ENCODE data around the gene HINT1. TPM values are rescaled to one million over a fixed set of nuclear protein-coding genes. Genes with fewer than 3 reads are reported as not detected.

HINT1 gene
- total RNA-seq, result 100 to 1,000 TPM; 121 to 328 TPM

DNA sequence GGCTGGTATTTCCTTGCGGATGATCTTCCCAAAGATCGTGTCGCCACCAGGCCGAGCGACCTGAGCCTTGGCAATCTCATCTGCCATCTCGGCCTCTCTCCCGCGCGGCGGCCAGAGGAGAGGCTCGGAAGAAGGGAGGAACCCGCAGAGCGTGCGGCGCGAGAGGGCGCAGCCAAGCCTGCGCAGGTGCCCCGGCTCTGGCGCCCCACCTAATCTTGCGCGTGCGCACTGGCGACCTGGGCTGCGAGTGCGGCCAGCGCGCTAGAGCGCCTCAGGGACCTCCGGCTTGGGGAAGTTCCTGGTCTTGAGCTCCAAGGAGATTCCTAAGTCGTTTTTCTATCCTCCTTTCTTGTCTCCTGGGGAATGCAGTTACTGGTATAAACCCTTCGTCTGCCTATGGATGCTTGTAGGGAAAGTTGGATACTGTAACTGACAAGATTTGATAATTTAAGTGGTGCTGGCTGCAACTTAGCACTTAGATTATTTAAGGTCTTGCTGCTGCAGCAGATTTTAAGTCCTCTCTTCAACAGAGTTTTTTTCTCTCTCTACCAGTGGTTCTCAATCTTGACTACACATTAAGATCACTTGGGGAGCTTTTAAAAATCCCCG lies at the start of gene HINT1:
Gene HINT1, minus strand, starts transcription at position 138 of the 609 bp plus-strand sequence. Its CDS starts 51 bp downstream, at position 87.
- Histone ChIP-seq H3K4me3 (peak within 1 kb of the TSS; percentile 76 to 77), H3K27ac (peak within 1 kb of the TSS; percentile 95 to 96), H3K9me3 (no peaks in the 10 kb centered on the region), H3K36me3 (no peaks in the 10 kb centered on the region), H3K4me1 (replicated peaks) (peaks cover 4% of the 10 kb centered on the region), H3K27me3 (replicated peaks; ENCODE audit: insufficient read depth) (no peaks in the 10 kb centered on the region)
- WGBS, result 0% methylated on average over 33 of the region's 33 CpGs
- DNase-seq (ENCODE audit: low spot score), result peak; percentile 90
- TF ChIP-seq POLR2A (IDR thresholded peaks at IDR 0.05), result peak; percentile 80
- peak; percentile 94 for TF ChIP-seq POLR2AphosphoS5 (IDR thresholded peaks at IDR 0.05)
- peak in 3 of 4 experiments; percentile 30 to 38 (median 35) for TF ChIP-seq CTCF (IDR thresholded peaks at IDR 0.05)
- intact Hi-C loops (cut with DNase I), result loop anchor here (2.0 to 10.0 kb wide), 3 partner anchors 100 to 630 kb away; partner anchors contain the start of genes CDC42SE2 and FNIP1

DNA sequence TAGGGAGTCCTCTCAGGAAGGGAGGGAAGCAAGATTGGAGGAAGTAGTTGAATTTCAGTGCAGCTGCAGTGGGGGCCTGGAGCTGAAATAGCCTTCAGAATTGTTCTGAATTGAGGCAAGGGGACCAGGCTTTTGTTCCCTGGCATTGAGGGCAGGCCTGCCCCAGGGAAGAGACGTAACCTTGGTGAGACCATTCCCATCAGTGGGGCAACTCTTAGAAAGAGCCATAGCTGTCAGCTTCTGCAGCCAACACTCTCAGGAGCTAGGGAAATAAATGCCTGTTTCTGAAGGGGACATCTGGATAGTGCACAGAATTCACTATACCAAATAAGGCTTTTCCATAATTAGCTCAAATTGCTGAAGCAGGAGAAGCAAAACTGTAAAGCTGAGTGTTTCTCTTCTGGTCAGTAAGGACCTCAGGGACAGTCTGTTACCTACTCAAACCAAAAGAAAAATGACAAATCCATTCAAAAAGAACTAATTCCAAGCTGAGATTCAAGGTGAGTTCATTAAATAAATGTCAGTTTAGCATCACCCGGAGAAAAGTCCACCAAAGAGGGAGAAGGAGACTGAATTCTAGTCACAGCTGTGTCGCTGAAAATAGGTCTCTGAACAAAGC lies 49.7 kb upstream of the HINT1 start:
- Histone ChIP-seq H3K27ac (no peak overlapping the region), H3K4me3 (no peak overlapping the region), H3K27me3 (replicated peaks; ENCODE audit: insufficient read depth) (no peaks in the 10 kb centered on the region), H3K9me3 (no peaks in the 10 kb centered on the region), H3K36me3 (no peaks in the 10 kb centered on the region), H3K4me1 (replicated peaks) (no peaks in the 10 kb centered on the region)
- no peak for TF ChIP-seq POLR2A (IDR thresholded peaks at IDR 0.05)
- no peak for TF ChIP-seq CTCF (IDR thresholded peaks at IDR 0.05)
- no peak for TF ChIP-seq POLR2AphosphoS5 (IDR thresholded peaks at IDR 0.05)
- WGBS, result 77% methylated on average over 3 of the region's 3 CpGs
- no peak for DNase-seq (ENCODE audit: low spot score)
- intact Hi-C loops (cut with DNase I), result no loop called here

- H3K27ac ChIP-seq, result no peak overlapping the region
- no peaks in the 10 kb centered on the region for H3K27me3 ChIP-seq (replicated peaks; ENCODE audit: insufficient read depth)
- no peaks in the 10 kb centered on the region for H3K4me1 ChIP-seq (replicated peaks)
- TF ChIP-seq POLR2AphosphoS5 (IDR thresholded peaks at IDR 0.05), result no peak
- 82% methylated on average over 5 of the region's 5 CpGs for WGBS
- no peaks in the 10 kb centered on the region for H3K9me3 ChIP-seq
- no peaks in the 10 kb centered on the region for H3K36me3 ChIP-seq
- intact Hi-C loops (cut with DNase I), result no loop called here
- DNase-seq (ENCODE audit: low spot score), result no peak
- no peak overlapping the region for H3K4me3 ChIP-seq
These were observed 47.5 kb upstream of the HINT1 start for GRCh38 chr5:131212471-131213021.

GRCh38 chr5:131211669-131212068 lies 46.6 kb upstream of the HINT1 start:
- H3K27ac ChIP-seq, result no peak overlapping the region
- TF ChIP-seq POLR2A (IDR thresholded peaks at IDR 0.05) (no peak), CTCF (IDR thresholded peaks at IDR 0.05) (no peak), POLR2AphosphoS5 (IDR thresholded peaks at IDR 0.05) (no peak)
- H3K4me3 ChIP-seq, result no peak overlapping the region
- no peaks in the 10 kb centered on the region for H3K4me1 ChIP-seq (replicated peaks)
- intact Hi-C loops (cut with DNase I), result no loop called here
- no peaks in the 10 kb centered on the region for H3K36me3 ChIP-seq
- no peaks in the 10 kb centered on the region for H3K27me3 ChIP-seq (replicated peaks; ENCODE audit: insufficient read depth)
- DNase-seq (ENCODE audit: low spot score), result no peak
- WGBS, result 93% methylated on average over 5 of the region's 5 CpGs
- H3K9me3 ChIP-seq, result no peaks in the 10 kb centered on the region

- H3K9me3 ChIP-seq, result no peaks in the 10 kb centered on the region
- intact Hi-C loops (cut with DNase I), result no loop called here
- no peak for TF ChIP-seq POLR2A (IDR thresholded peaks at IDR 0.05)
- no peak for TF ChIP-seq POLR2AphosphoS5 (IDR thresholded peaks at IDR 0.05)
- TF ChIP-seq CTCF (IDR thresholded peaks at IDR 0.05), result no peak
- H3K27me3 ChIP-seq (replicated peaks; ENCODE audit: insufficient read depth), result no peaks in the 10 kb centered on the region
- H3K27ac ChIP-seq, result no peak overlapping the region
- H3K4me3 ChIP-seq, result no peak overlapping the region
- DNase-seq (ENCODE audit: low spot score), result no peak
- no peaks in the 10 kb centered on the region for H3K36me3 ChIP-seq
- no peaks in the 10 kb centered on the region for H3K4me1 ChIP-seq (replicated peaks)
These were observed 45.1 kb upstream of the HINT1 start for GRCh38 chr5:131210151-131210510.

Measured in prostate gland (tissue), 2 donors.